ENCODE results near the gene CENPP. TPM values are rescaled to one million over a fixed set of nuclear protein-coding genes. Genes with fewer than 3 reads are reported as not detected.

The CENPP gene
- total RNA-seq, 1 experiment from 2014 or later: 7.2 TPM

DNA sequence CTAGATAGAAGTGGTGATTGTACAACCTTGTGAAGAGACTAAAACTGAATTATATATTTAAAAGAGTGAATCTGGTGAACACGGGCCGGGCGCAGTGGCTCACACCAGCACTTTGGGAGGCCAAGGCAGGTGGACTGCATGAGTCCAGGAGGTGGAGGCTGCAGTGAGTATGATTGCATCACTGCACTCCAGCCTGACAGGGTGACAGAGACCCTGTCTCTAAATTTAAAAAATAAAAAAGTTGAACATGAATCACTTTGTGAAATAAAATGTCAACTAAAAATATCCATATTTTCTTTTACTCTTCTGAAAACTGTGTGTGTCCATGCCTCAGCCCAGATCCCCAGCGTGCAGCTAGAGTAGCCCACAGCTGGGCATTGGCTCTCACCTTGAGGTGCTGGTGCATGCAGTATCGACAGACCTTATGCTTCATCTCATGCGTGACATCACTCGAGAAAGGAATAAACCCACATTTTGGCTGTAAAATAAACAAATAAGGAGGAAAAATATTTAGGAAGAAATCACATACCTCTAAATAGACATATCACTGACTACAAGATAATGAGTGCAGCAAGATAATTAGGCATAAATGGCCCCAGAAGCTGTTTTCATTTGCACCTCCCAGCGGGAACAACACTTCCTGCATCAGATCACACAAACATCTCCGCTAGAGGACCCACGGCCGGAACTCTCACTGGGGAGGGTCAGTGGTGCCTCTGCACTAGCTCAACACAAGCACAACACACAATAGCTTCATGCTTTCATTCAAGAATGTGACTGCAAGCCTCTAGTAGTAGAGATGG lies 322.1 kb downstream of the CENPP start:
- Mint-ChIP-seq H3K9me3 (ENCODE audit: low read depth, unreplicated experiment) (no peaks in the 10 kb centered on the region), H3K36me3 (ENCODE audit: insufficient read depth, unreplicated experiment) (peaks cover 11% of the 10 kb centered on the region), H3K27me3 (ENCODE audit: unreplicated experiment) (no peaks in the 10 kb centered on the region), H3K4me1 (ENCODE audit: low read depth, unreplicated experiment) (no peaks in the 10 kb centered on the region), H3K27ac (ENCODE audit: unreplicated experiment) (no peak overlapping the region), H3K4me3 (ENCODE audit: low read depth, unreplicated experiment) (no peak overlapping the region)
- TF ChIP-seq, protein P1, sequence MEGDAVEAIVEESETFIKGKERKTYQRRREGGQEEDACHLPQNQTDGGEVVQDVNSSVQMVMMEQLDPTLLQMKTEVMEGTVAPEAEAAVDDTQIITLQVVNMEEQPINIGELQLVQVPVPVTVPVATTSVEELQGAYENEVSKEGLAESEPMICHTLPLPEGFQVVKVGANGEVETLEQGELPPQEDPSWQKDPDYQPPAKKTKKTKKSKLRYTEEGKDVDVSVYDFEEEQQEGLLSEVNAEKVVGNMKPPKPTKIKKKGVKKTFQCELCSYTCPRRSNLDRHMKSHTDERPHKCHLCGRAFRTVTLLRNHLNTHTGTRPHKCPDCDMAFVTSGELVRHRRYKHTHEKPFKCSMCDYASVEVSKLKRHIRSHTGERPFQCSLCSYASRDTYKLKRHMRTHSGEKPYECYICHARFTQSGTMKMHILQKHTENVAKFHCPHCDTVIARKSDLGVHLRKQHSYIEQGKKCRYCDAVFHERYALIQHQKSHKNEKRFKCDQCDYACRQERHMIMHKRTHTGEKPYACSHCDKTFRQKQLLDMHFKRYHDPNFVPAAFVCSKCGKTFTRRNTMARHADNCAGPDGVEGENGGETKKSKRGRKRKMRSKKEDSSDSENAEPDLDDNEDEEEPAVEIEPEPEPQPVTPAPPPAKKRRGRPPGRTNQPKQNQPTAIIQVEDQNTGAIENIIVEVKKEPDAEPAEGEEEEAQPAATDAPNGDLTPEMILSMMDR (IDR thresholded peaks at IDR 0.05; ENCODE audit: unreplicated experiment): no peak
- CTCF ChIA-PET: no interaction called here
- intact Hi-C loops (cut with micrococcal nuclease; ENCODE audit: unreplicated experiment): no loop called here
- no peak for DNase-seq
- no TSS peak for BruUV-seq (replicated peaks)

DNA sequence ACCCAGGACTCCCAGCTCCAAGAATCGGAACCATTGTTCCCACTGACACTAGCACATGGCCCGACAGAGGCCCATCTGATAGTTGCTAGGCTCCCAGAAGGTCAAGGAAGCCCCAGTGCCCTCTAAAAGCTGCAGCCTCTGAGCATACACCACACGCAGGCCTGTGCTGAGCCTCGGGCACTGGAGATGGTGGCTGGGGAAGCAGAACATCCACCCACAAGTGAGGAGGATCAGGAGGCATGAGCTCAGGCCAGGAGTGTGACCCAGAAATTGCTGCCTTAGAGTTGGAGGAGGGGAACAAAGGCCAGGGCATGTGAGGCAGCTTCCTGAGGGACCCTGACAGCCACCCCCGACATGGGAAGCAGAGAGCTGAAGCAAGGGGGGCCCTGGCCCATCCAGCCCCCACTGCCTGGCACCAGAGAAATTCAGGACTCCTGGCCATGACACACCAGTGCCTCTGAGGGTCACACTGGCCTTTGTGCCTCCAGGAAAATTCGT lies 322.8 kb downstream of the CENPP start:
- intact Hi-C loops (cut with micrococcal nuclease; ENCODE audit: unreplicated experiment): no loop called here
- TF ChIP-seq, protein P1 (IDR thresholded peaks at IDR 0.05; ENCODE audit: unreplicated experiment): no peak
- no peak overlapping the region for H3K27ac Mint-ChIP-seq (ENCODE audit: unreplicated experiment)
- H3K9me3 Mint-ChIP-seq (ENCODE audit: low read depth, unreplicated experiment): no peaks in the 10 kb centered on the region
- H3K36me3 Mint-ChIP-seq (ENCODE audit: insufficient read depth, unreplicated experiment): peaks cover 13% of the 10 kb centered on the region
- no peaks in the 10 kb centered on the region for H3K4me1 Mint-ChIP-seq (ENCODE audit: low read depth, unreplicated experiment)
- no peak overlapping the region for H3K4me3 Mint-ChIP-seq (ENCODE audit: low read depth, unreplicated experiment)
- no TSS peak for BruUV-seq (replicated peaks)
- CTCF ChIA-PET: no interaction called here
- DNase-seq: no peak
- no peaks in the 10 kb centered on the region for H3K27me3 Mint-ChIP-seq (ENCODE audit: unreplicated experiment)

DNA sequence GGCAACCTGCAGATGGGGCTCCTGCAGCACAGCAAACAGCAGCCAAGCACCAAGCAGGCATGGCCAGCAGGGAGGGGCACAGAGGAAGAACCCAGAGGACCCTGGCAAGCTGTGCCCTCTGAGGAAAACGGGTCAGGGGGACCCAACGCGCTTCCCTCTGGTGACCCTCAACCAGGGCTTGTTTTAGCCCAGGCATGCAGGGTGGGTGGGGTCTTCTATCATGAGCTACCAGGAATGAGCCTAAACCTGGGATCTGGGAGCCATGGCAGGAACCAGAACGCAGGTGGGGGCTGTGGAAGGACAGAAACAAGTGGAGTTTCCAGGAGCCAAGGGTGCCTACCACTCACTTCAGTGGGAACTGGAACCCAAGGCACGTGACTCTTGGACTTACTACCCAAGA lies 323.3 kb downstream of the CENPP start:
- intact Hi-C loops (cut with micrococcal nuclease; ENCODE audit: unreplicated experiment): no loop called here
- Mint-ChIP-seq H3K4me3 (ENCODE audit: low read depth, unreplicated experiment) (no peak overlapping the region), H3K9me3 (ENCODE audit: low read depth, unreplicated experiment) (no peaks in the 10 kb centered on the region), H3K27ac (ENCODE audit: unreplicated experiment) (no peak overlapping the region), H3K27me3 (ENCODE audit: unreplicated experiment) (no peaks in the 10 kb centered on the region), H3K4me1 (ENCODE audit: low read depth, unreplicated experiment) (no peaks in the 10 kb centered on the region), H3K36me3 (ENCODE audit: insufficient read depth, unreplicated experiment) (peaks cover 15% of the 10 kb centered on the region)
- BruUV-seq (replicated peaks): no TSS peak
- no peak for DNase-seq
- TF ChIP-seq, protein P1 (IDR thresholded peaks at IDR 0.05; ENCODE audit: unreplicated experiment): no peak
- CTCF ChIA-PET: no interaction called here

DNA sequence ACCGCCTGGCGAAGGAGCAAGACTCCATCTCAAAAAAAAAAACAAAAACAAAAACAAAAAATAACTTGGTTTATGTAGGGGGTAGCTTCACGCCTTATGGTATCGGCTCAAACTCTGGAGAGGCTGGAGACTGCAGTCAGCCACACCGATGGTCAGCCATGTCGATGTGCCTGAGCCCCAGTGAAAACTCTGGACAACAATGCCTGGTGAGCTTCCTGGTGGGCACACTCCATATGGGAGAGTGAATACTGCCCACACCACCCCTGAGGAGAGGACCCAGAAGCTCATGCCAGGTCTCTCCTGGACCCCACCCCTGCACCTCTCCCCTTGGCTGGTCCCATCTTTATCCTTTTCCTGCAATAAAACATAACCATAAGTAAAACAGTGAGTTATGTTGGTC lies 324.5 kb downstream of the CENPP start:
- CTCF ChIA-PET: no interaction called here
- H3K27ac Mint-ChIP-seq (ENCODE audit: unreplicated experiment): no peak overlapping the region
- TF ChIP-seq, protein P1 (IDR thresholded peaks at IDR 0.05; ENCODE audit: unreplicated experiment): no peak
- intact Hi-C loops (cut with micrococcal nuclease; ENCODE audit: unreplicated experiment): no loop called here
- H3K27me3 Mint-ChIP-seq (ENCODE audit: unreplicated experiment): no peaks in the 10 kb centered on the region
- no peak overlapping the region for H3K4me3 Mint-ChIP-seq (ENCODE audit: low read depth, unreplicated experiment)
- H3K36me3 Mint-ChIP-seq (ENCODE audit: insufficient read depth, unreplicated experiment): peaks cover 15% of the 10 kb centered on the region
- no TSS peak for BruUV-seq (replicated peaks)
- H3K4me1 Mint-ChIP-seq (ENCODE audit: low read depth, unreplicated experiment): no peaks in the 10 kb centered on the region
- no peaks in the 10 kb centered on the region for H3K9me3 Mint-ChIP-seq (ENCODE audit: low read depth, unreplicated experiment)
- DNase-seq: no peak
